A673 (cell line): ENCODE results near the gene TRPC3. TPM values are rescaled to one million over a fixed set of nuclear protein-coding genes. Genes with fewer than 3 reads are reported as not detected.

Experiments
- BruUV-seq: library from RNA; stranded (reverse); fragments of 400-500 nt; replicated peaks from 2 replicates; lab custom pipeline; 2021; lab: Mats Ljungman, UMichigan
- CTCF ChIA-PET: fragments of 300-600 bp; sonication (Branson Sonifier 250); formaldehyde crosslinking; loops from one replicate; lab custom pipeline; 2022; ENCODE audit warnings: antibody characterized with exemption; lab: Charles Lee
- POLR2A ChIA-PET: fragments of 300-600 bp; sonication (Branson Sonifier 250); formaldehyde crosslinking; loops from one replicate; lab custom pipeline; 2022; ENCODE audit warnings: antibody characterized with exemption; ENCODE audit not compliant: low non-redundant PET; lab: Charles Lee
- DNase-seq: peaks from one replicate; pipeline ENCODE4 v3.0.0-alpha.2; 2015; ENCODE audit warnings: low spot score
- H3K27ac ChIP-seq: fragments of 200-600 bp; sonication (generic); 2 replicates; pipeline ENCODE4 v1.5.1; 2016; ENCODE audit warnings: mixed run types, low read depth, mild to moderate bottlenecking, mixed read lengths, antibody characterized with exemption, low read length; ENCODE audit not compliant: poor library complexity, severe bottlenecking
- H3K27me3 ChIP-seq: fragments of 200-600 bp; sonication (generic); replicated peaks from 2 replicates; pipeline ENCODE4 v1.6.1; 2017; ENCODE audit warnings: mixed run types, low read depth, mild to moderate bottlenecking, mixed read lengths, antibody characterized with exemption, low read length; ENCODE audit not compliant: insufficient read depth, poor library complexity
- H3K36me3 ChIP-seq: fragments of 200-600 bp; sonication (generic); 2 replicates; pipeline ENCODE4 v1.6.1; 2016; ENCODE audit warnings: mixed run types, mild to moderate bottlenecking, mixed read lengths, antibody characterized with exemption, low read length; ENCODE audit not compliant: insufficient read depth, poor library complexity, severe bottlenecking
- H3K4me1 ChIP-seq: fragments of 200-600 bp; sonication (generic); 2 replicates; pipeline ENCODE4 v1.6.1; 2017; ENCODE audit warnings: mixed run types, mild to moderate bottlenecking, mixed read lengths, antibody characterized with exemption, low read length; ENCODE audit not compliant: insufficient read depth, poor library complexity, severe bottlenecking
- H3K4me3 ChIP-seq: fragments of 200-600 bp; sonication (generic); 2 replicates; pipeline ENCODE4 v1.5.1; 2016; ENCODE audit warnings: low read depth, mixed run types, mild to moderate bottlenecking, mixed read lengths, low read length; ENCODE audit not compliant: poor library complexity, severe bottlenecking
- H3K9me3 ChIP-seq: fragments of 200-600 bp; sonication (generic); 2 replicates; pipeline ENCODE4 v1.6.1; 2016; ENCODE audit warnings: mixed run types, low read depth, mild to moderate bottlenecking, mixed read lengths, antibody characterized with exemption, low read length; ENCODE audit not compliant: poor library complexity, severe bottlenecking
- CTCF ChIP-seq: fragments of 300-800, 200-600 bp; sonication (generic); conservative IDR thresholded peaks from 2 replicates; pipeline ENCODE4 v1.5.1; 2017; ENCODE audit warnings: low read depth, mild to moderate bottlenecking, antibody characterized with exemption, low read length, moderate library complexity, mixed read lengths
- EZH2 ChIP-seq: fragments of 200-600 bp; sonication (generic); IDR thresholded peaks from 2 replicates; pipeline ENCODE4 v1.6.1; 2017; ENCODE audit warnings: borderline replicate concordance, low read depth, mild to moderate bottlenecking, mixed read lengths, antibody characterized with exemption, low read length; ENCODE audit not compliant: poor library complexity, severe bottlenecking
- intact Hi-C: fragments of 100-400 bp; cut with micrococcal nuclease; formaldehyde crosslinking; loops from one replicate; pipeline ENCODE4 v1.10.0; 2022; ENCODE audit not compliant: unreplicated experiment
- total RNA-seq: library from RNA; stranded (reverse); gene quantifications from 2 replicates; pipeline ENCODE4 v1.2.3, GENCODE V29; 2021

TRPC3 gene
- total RNA-seq, 1 experiment from 2014 or later, result 0.24 TPM

GRCh38 chr4:121900132-121900983, 51.5 kb downstream of the TRPC3 start:
- peak; percentile 65 for DNase-seq
- H3K27me3 ChIP-seq, result no peaks in the 10 kb centered on the region
- no peaks in the 10 kb centered on the region for H3K4me1 ChIP-seq
- ChIA-PET CTCF (interaction anchor here (0.7 to 1.2 kb wide), 5 partner anchors 23 to 678 kb away, joined by 3 to 7 read pairs (median 3); no protein-coding TSS in a partner anchor), POLR2A (no interaction called here)
- BruUV-seq, result no TSS peak
- no peak overlapping the region for H3K27ac ChIP-seq
- H3K9me3 ChIP-seq, result no peaks in the 10 kb centered on the region
- H3K4me3 ChIP-seq, result no peak overlapping the region
- intact Hi-C loops, result loop anchor here (2.0 to 5.0 kb wide), 4 partner anchors 317 to 676 kb away; no protein-coding TSS in a partner anchor
- no peaks in the 10 kb centered on the region for H3K36me3 ChIP-seq
- TF ChIP-seq CTCF (peak; percentile 73), EZH2 (no peak)

DNA sequence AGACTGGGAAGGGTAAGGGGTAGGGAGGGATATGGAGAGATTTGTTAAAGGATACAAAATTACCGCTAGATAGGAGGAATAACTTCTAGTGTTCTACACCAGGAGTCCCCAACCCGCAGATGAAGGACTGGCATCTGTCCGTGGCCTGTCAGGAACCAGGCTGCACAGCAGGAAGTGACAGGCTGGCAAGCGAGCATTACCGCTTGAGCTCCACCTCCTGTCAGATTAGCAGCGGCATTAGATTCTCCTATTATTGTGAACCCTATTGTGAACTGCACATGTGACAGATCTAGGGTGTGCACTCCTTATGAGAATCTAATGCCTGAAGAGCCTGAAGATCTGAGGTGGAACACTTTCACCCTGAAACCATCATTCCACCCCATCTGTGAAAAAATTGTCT, 53.7 kb downstream of the TRPC3 start:
- Histone ChIP-seq H3K27me3 (no peaks in the 10 kb centered on the region), H3K36me3 (no peaks in the 10 kb centered on the region), H3K27ac (no peak overlapping the region), H3K4me1 (no peaks in the 10 kb centered on the region), H3K9me3 (no peaks in the 10 kb centered on the region), H3K4me3 (no peak overlapping the region)
- intact Hi-C loops, result no loop called here
- peak; percentile 54 for DNase-seq
- TF ChIP-seq CTCF, result no peak
- no peak for TF ChIP-seq EZH2
- ChIA-PET POLR2A (no interaction called here), CTCF (no interaction called here)
- no TSS peak for BruUV-seq

DNA sequence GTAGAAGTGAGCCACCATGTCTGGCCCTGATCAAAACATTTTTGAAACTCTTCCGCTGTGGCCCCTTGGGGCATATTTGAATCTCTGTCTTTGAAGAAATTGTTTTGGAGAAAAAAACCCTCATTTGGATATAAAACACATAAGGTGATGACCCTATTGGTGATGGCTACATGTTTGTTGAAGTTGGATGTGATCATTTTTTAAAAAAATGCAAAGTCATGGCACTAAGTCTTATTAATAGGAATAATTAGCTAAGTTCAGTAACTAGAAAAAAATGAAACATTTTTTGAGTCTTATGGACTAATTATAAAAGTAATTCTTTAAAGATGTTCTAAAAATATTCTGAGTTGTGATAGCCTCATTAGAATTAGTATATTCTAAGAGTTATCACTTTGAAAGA, 63.7 kb downstream of the TRPC3 start:
- intact Hi-C loops, result no loop called here
- Histone ChIP-seq H3K9me3 (no peaks in the 10 kb centered on the region), H3K4me3 (no peak overlapping the region), H3K4me1 (no peaks in the 10 kb centered on the region), H3K27ac (no peak overlapping the region), H3K27me3 (no peaks in the 10 kb centered on the region), H3K36me3 (no peaks in the 10 kb centered on the region)
- ChIA-PET POLR2A (interaction anchor here (0.6 kb wide), 1 partner anchor 18 kb away, joined by 3 read pairs; no protein-coding TSS in a partner anchor), CTCF (no interaction called here)
- TF ChIP-seq CTCF, result no peak
- TF ChIP-seq EZH2, result no peak
- no peak for DNase-seq
- BruUV-seq, result no TSS peak
